Panc1 (cell line): Measurements from ENCODE around the gene NPM1. TPM values are rescaled to one million over a fixed set of nuclear protein-coding genes. Genes with fewer than 3 reads are reported as not detected.

ENCODE experiments used
- ATAC-seq: fragments of 200-7000 bp; cut with Tn5 transposase; 2 replicates; pipeline ENCODE4 v1.9.1; 2020; ENCODE audit warnings: mild to moderate bottlenecking, moderate library complexity
- BruUV-seq: library from RNA; stranded (reverse); fragments of 400-500 nt; replicated peaks from 2 replicates; lab custom pipeline; 2021; lab: Mats Ljungman, UMichigan
- CTCF ChIA-PET: fragments of 300-600 bp; sonication (Branson Sonifier 250); formaldehyde crosslinking; loops from one replicate; lab custom pipeline; 2022; ENCODE audit warnings: antibody characterized with exemption; lab: Charles Lee
- POLR2A ChIA-PET: fragments of 300-600 bp; sonication (Branson Sonifier 250); formaldehyde crosslinking; loops from one replicate; lab custom pipeline; 2022; ENCODE audit warnings: antibody characterized with exemption; lab: Charles Lee
- DNase-seq: peaks from one replicate; pipeline ENCODE4 v3.0.0-alpha.2; 2010; ENCODE audit warnings: low read depth, low spot score
- H3K27ac ChIP-seq: 2 replicates; pipeline ENCODE4 v1.5.1; 2011; ENCODE audit warnings: mild to moderate bottlenecking, low read length, inconsistent platforms
- H3K27me3 ChIP-seq: fragments of 200-500 bp; sonication (Bioruptor generic); 2 replicates; pipeline ENCODE4 v1.6.0; 2014; ENCODE audit warnings: low read length, inconsistent platforms; ENCODE audit not compliant: control insufficient read depth, insufficient read depth
- H3K36me3 ChIP-seq: fragments of 200-500 bp; sonication (Bioruptor generic); 2 replicates; pipeline ENCODE4 v1.5.1; 2014; ENCODE audit warnings: inconsistent platforms, mild to moderate bottlenecking, low read length, moderate library complexity; ENCODE audit not compliant: control insufficient read depth, insufficient read depth
- H3K4me1 ChIP-seq: 2 replicates; pipeline ENCODE4 v1.5.1; 2011; ENCODE audit warnings: inconsistent platforms, mild to moderate bottlenecking, low read length, moderate library complexity; ENCODE audit not compliant: control insufficient read depth, insufficient read depth
- H3K4me3 ChIP-seq, 2 experiments: 2 replicates each; pipeline ENCODE4 v1.5.1; 2011 to 2012; ENCODE audit warnings: low read depth in 2 of 2, low read length in 2 of 2, mild to moderate bottlenecking in 2 of 2, inconsistent platforms in 1 of 2, moderate library complexity in 1 of 2
- H3K9me3 ChIP-seq: fragments of 200-500 bp; sonication (Bioruptor generic); 2 replicates; pipeline ENCODE4 v1.5.1; 2014; ENCODE audit warnings: low read depth, mild to moderate bottlenecking, inconsistent platforms, low read length, moderate library complexity; ENCODE audit not compliant: control insufficient read depth, insufficient read depth
- CTCF ChIP-seq: fragments of 450-650 bp; IDR thresholded peaks from 2 replicates; pipeline ENCODE4 v1.5.1; 2017; ENCODE audit warnings: mild to moderate bottlenecking
- POLR2AphosphoS5 ChIP-seq: IDR thresholded peaks from 2 replicates; pipeline ENCODE4 v1.6.1; 2012; ENCODE audit warnings: mild to moderate bottlenecking, low read depth, low read length, moderate library complexity
- REST ChIP-seq, 2 experiments: IDR thresholded peaks; 2 replicates each; pipeline ENCODE4 v1.6.1; 2011 to 2012; ENCODE audit warnings: low read depth in 2 of 2, control low read depth in 1 of 2, low read length in 1 of 2, mild to moderate bottlenecking in 1 of 2, moderate library complexity in 1 of 2; ENCODE audit not compliant: insufficient read depth in 1 of 2
- SIN3A ChIP-seq: IDR thresholded peaks from 2 replicates; pipeline ENCODE4 v1.6.1; 2012; ENCODE audit warnings: low read depth, mild to moderate bottlenecking, low read length, moderate library complexity, borderline replicate concordance; ENCODE audit not compliant: insufficient read depth
- TCF7L2 ChIP-seq: IDR thresholded peaks from 2 replicates; pipeline ENCODE4 v1.6.1; 2011; ENCODE audit warnings: mild to moderate bottlenecking, low read depth, low read length, inconsistent platforms
- in situ Hi-C: cut with HindIII; loops from 2 replicates; pipeline ENCODE4 v1.10.0; 2016; ENCODE audit warnings: low sequenced_read_pairs, low pct_unique_long_range_greater_than_20kb
- intact Hi-C: fragments of 100-400 bp; cut with micrococcal nuclease; formaldehyde crosslinking; loops from one replicate; pipeline ENCODE4 v1.10.0; 2022; ENCODE audit not compliant: unreplicated experiment
- total RNA-seq: library from RNA; stranded (reverse); gene quantifications from one replicate; pipeline ENCODE4 v1.2.1, GENCODE V29; 2021; ENCODE audit not compliant: unreplicated experiment

Gene NPM1
- total RNA-seq, 1 experiment from 2014 or later, result 1,864 TPM

- Histone ChIP-seq H3K4me3 (no peak overlapping the region), H3K27me3 (no peaks in the 10 kb centered on the region), H3K27ac (no peak overlapping the region), H3K9me3 (no peaks in the 10 kb centered on the region), H3K36me3 (no peaks in the 10 kb centered on the region), H3K4me1 (no peaks in the 10 kb centered on the region)
- TF ChIP-seq CTCF, result no peak
- no peak for TF ChIP-seq POLR2AphosphoS5
- no peak for TF ChIP-seq SIN3A
- TF ChIP-seq REST (IDR thresholded peaks at IDR 0.05; ENCODE audit: insufficient read depth in 1 of 2, low read depth in 2 of 2, low read length in 1 of 2), result no peak
- no peak for TF ChIP-seq TCF7L2
- no TSS peak for BruUV-seq
- ChIA-PET POLR2A (interaction anchor here (0.7 kb wide), 1 partner anchor 15 kb away, joined by 6 read pairs; no protein-coding TSS in a partner anchor), CTCF (no interaction called here)
- ATAC-seq (no peak), DNase-seq (no peak)
- intact Hi-C loops, result no loop called here
- in situ Hi-C loops, result no loop called here
Observed at GRCh38 chr5:171355302-171355724, 32.3 kb upstream of the NPM1 start.

GRCh38 chr5:171357843-171358242 lies 29.8 kb upstream of the NPM1 start:
- no peaks in the 10 kb centered on the region for H3K27me3 ChIP-seq

More at GRCh38 chr5:171357843-171358242, 29.8 kb upstream of the NPM1 start:
- CTCF ChIA-PET, result no interaction called here
- POLR2A ChIA-PET, result no interaction called here
- Histone ChIP-seq H3K36me3 (no peaks in the 10 kb centered on the region), H3K27ac (no peak overlapping the region), H3K4me3 (no peak overlapping the region), H3K4me1 (no peaks in the 10 kb centered on the region), H3K9me3 (no peaks in the 10 kb centered on the region)
- in situ Hi-C loops, result no loop called here
- no peak for DNase-seq
- no TSS peak for BruUV-seq
- no peak for ATAC-seq
- intact Hi-C loops, result no loop called here
- TF ChIP-seq REST (IDR thresholded peaks at IDR 0.05; ENCODE audit: insufficient read depth in 1 of 2, low read depth in 2 of 2, low read length in 1 of 2), result no peak
- TF ChIP-seq POLR2AphosphoS5, result no peak
- TF ChIP-seq CTCF, result no peak
- no peak for TF ChIP-seq SIN3A
